ENCODE results near the gene PDCD10.

PDCD10 gene

GRCh38 chr3:167742338-167742737 lies 7.6 kb upstream of the PDCD10 start:
- H3K36me3 ChIP-seq (ENCODE audit: low read depth): no peaks in the 10 kb centered on the region; the same call in 1 of the 2 replicates
- no peaks in the 10 kb centered on the region for H3K27me3 ChIP-seq (ENCODE audit: insufficient read depth, poor library complexity, severe bottlenecking)
- DNase-seq (ENCODE audit: low spot score) (no peak), ATAC-seq (ENCODE audit: low read depth) (no peak)
- H3K4me1 ChIP-seq (ENCODE audit: insufficient read depth, poor library complexity, severe bottlenecking): no peaks in the 10 kb centered on the region
- no peak for TF ChIP-seq CTCF (IDR thresholded peaks at IDR 0.05; ENCODE audit: poor library complexity, severe bottlenecking)
- no peak overlapping the region for H3K4me3 ChIP-seq (ENCODE audit: severe bottlenecking)
- H3K9me3 ChIP-seq (ENCODE audit: severe bottlenecking): no peaks in the 10 kb centered on the region
- no peak overlapping the region for H3K27ac ChIP-seq (ENCODE audit: poor library complexity, severe bottlenecking)

GRCh38 chr3:167740961-167741587 lies 6.4 kb upstream of the PDCD10 start:
- ATAC-seq (ENCODE audit: low read depth) (peak; percentile 94), DNase-seq (ENCODE audit: low spot score) (no peak)
- Histone ChIP-seq H3K27me3 (ENCODE audit: insufficient read depth, poor library complexity, severe bottlenecking) (no peaks in the 10 kb centered on the region), H3K36me3 (ENCODE audit: low read depth) (no peaks in the 10 kb centered on the region; the same call in 1 of the 2 replicates), H3K4me3 (ENCODE audit: severe bottlenecking) (no peak overlapping the region), H3K9me3 (ENCODE audit: severe bottlenecking) (no peaks in the 10 kb centered on the region), H3K27ac (ENCODE audit: poor library complexity, severe bottlenecking) (no peak overlapping the region), H3K4me1 (ENCODE audit: insufficient read depth, poor library complexity, severe bottlenecking) (peaks cover 7% of the 10 kb centered on the region)
- TF ChIP-seq CTCF (IDR thresholded peaks at IDR 0.05; ENCODE audit: poor library complexity, severe bottlenecking): peak; percentile 62

GRCh38 chr3:167739190-167739810 lies 4.6 kb upstream of the PDCD10 start:
- Histone ChIP-seq H3K36me3 (ENCODE audit: low read depth) (no peaks in the 10 kb centered on the region), H3K27me3 (ENCODE audit: insufficient read depth, poor library complexity, severe bottlenecking) (no peaks in the 10 kb centered on the region), H3K27ac (ENCODE audit: poor library complexity, severe bottlenecking) (no peak overlapping the region), H3K9me3 (ENCODE audit: severe bottlenecking) (no peaks in the 10 kb centered on the region), H3K4me3 (ENCODE audit: severe bottlenecking) (no peak overlapping the region), H3K4me1 (ENCODE audit: insufficient read depth, poor library complexity, severe bottlenecking) (peaks cover 7% of the 10 kb centered on the region)
- no peak for DNase-seq (ENCODE audit: low spot score)
- no peak for TF ChIP-seq CTCF (IDR thresholded peaks at IDR 0.05; ENCODE audit: poor library complexity, severe bottlenecking)
- no peak for ATAC-seq (ENCODE audit: low read depth)

- ATAC-seq (ENCODE audit: low read depth) (no peak), DNase-seq (ENCODE audit: low spot score) (no peak)
- no peak overlapping the region for H3K27ac ChIP-seq (ENCODE audit: poor library complexity, severe bottlenecking)
- H3K9me3 ChIP-seq (ENCODE audit: severe bottlenecking): no peaks in the 10 kb centered on the region
- H3K27me3 ChIP-seq (ENCODE audit: insufficient read depth, poor library complexity, severe bottlenecking): no peaks in the 10 kb centered on the region
- TF ChIP-seq CTCF (IDR thresholded peaks at IDR 0.05; ENCODE audit: poor library complexity, severe bottlenecking): no peak
- H3K36me3 ChIP-seq (ENCODE audit: low read depth): peaks cover 5% of the 10 kb centered on the region; the same call in 1 of the 2 replicates
- H3K4me3 ChIP-seq (ENCODE audit: severe bottlenecking): no peak overlapping the region
- H3K4me1 ChIP-seq (ENCODE audit: insufficient read depth, poor library complexity, severe bottlenecking): peaks cover 9% of the 10 kb centered on the region
Observed at GRCh38 chr3:167738037-167738436, 3.3 kb upstream of the PDCD10 start.

GRCh38 chr3:167736997-167737396 lies 2.3 kb upstream of the PDCD10 start:
- H3K27ac ChIP-seq (ENCODE audit: poor library complexity, severe bottlenecking): no peak overlapping the region
- peak overlapping the region; percentile 65 for H3K4me3 ChIP-seq (ENCODE audit: severe bottlenecking)
- TF ChIP-seq CTCF (IDR thresholded peaks at IDR 0.05; ENCODE audit: poor library complexity, severe bottlenecking): no peak

More at GRCh38 chr3:167736997-167737396, 2.3 kb upstream of the PDCD10 start:
- Histone ChIP-seq H3K4me1 (ENCODE audit: insufficient read depth, poor library complexity, severe bottlenecking) (peaks cover 20% of the 10 kb centered on the region), H3K9me3 (ENCODE audit: severe bottlenecking) (no peaks in the 10 kb centered on the region), H3K27me3 (ENCODE audit: insufficient read depth, poor library complexity, severe bottlenecking) (no peaks in the 10 kb centered on the region), H3K36me3 (ENCODE audit: low read depth) (peaks cover 10% of the 10 kb centered on the region)
- ATAC-seq (ENCODE audit: low read depth): no peak
- DNase-seq (ENCODE audit: low spot score): no peak

All from RWPE2 (cell line).